Nephron (organoid): ENCODE results near the gene SPRN.

Experiments used
- H3K27ac Mint-ChIP-seq, 3 experiments: 2 replicates each; pipeline ENCODE4 v1.8.0; 2020; ENCODE audit warnings: mixed read lengths in 3 of 3, mild to moderate bottlenecking in 2 of 3, moderate library complexity in 1 of 3
- H3K27me3 Mint-ChIP-seq: 2 replicates; pipeline ENCODE4 v1.8.0; 2021; ENCODE audit warnings: low read depth, mild to moderate bottlenecking, moderate library complexity, mixed read lengths
- H3K36me3 Mint-ChIP-seq: 2 replicates; pipeline ENCODE4 v1.8.0; 2020; ENCODE audit warnings: low read depth, mixed read lengths
- H3K4me1 Mint-ChIP-seq: 2 replicates; pipeline ENCODE4 v1.8.0; 2020; ENCODE audit warnings: mixed read lengths
- H3K4me3 Mint-ChIP-seq, 3 experiments: 2 replicates each; pipeline ENCODE4 v1.8.0; 2020; ENCODE audit warnings: mild to moderate bottlenecking in 3 of 3, mixed read lengths in 3 of 3, moderate library complexity in 2 of 3
- H3K9me3 Mint-ChIP-seq: 2 replicates; pipeline ENCODE4 v1.8.0; 2020; ENCODE audit warnings: mixed read lengths
- CTCF ChIP-seq, 3 experiments: fragments of 200-600 bp; sonication (generic); IDR thresholded peaks; one replicate each; pipeline ENCODE4 v1.5.0; 2021; ENCODE audit warnings: antibody characterized with exemption in 3 of 3; ENCODE audit not compliant: unreplicated experiment in 3 of 3

Gene SPRN

GRCh38 chr10:133401981-133402725 lies 22.3 kb downstream of the SPRN start:
- no peaks in the 10 kb centered on the region for H3K27me3 Mint-ChIP-seq
- peaks cover 10% of the 10 kb centered on the region for H3K9me3 Mint-ChIP-seq
- no peak overlapping the region for H3K27ac Mint-ChIP-seq

GRCh38 chr10:133401500-133401899 lies 22.9 kb downstream of the SPRN start:
- no peak overlapping the region for H3K27ac Mint-ChIP-seq
- no peaks in the 10 kb centered on the region for H3K4me1 Mint-ChIP-seq
- no peak overlapping the region for H3K4me3 Mint-ChIP-seq
- no peaks in the 10 kb centered on the region for H3K27me3 Mint-ChIP-seq
- no peak for TF ChIP-seq CTCF (IDR thresholded peaks at IDR 0.05; ENCODE audit: unreplicated experiment in 3 of 3)
- peaks cover 79% of the 10 kb centered on the region for H3K36me3 Mint-ChIP-seq
- peaks cover 5% of the 10 kb centered on the region for H3K9me3 Mint-ChIP-seq

More at GRCh38 chr10:133401981-133402725, 22.3 kb downstream of the SPRN start:
- no peak for TF ChIP-seq CTCF (IDR thresholded peaks at IDR 0.05; ENCODE audit: unreplicated experiment in 3 of 3)
- Mint-ChIP-seq H3K36me3 (peaks cover 79% of the 10 kb centered on the region), H3K4me1 (no peaks in the 10 kb centered on the region), H3K4me3 (no peak overlapping the region)

GRCh38 chr10:133400624-133401424 lies 23.6 kb downstream of the SPRN start:
- H3K4me3 Mint-ChIP-seq, result no peak overlapping the region
- peaks cover 1% of the 10 kb centered on the region for H3K9me3 Mint-ChIP-seq
- H3K36me3 Mint-ChIP-seq, result peaks cover 74% of the 10 kb centered on the region
- no peaks in the 10 kb centered on the region for H3K4me1 Mint-ChIP-seq
- no peak for TF ChIP-seq CTCF (IDR thresholded peaks at IDR 0.05; ENCODE audit: unreplicated experiment in 3 of 3)
- H3K27ac Mint-ChIP-seq, result no peak overlapping the region
- no peaks in the 10 kb centered on the region for H3K27me3 Mint-ChIP-seq

GRCh38 chr10:133399123-133399601 lies 25.3 kb downstream of the SPRN start:
- Mint-ChIP-seq H3K9me3 (no peaks in the 10 kb centered on the region), H3K27me3 (no peaks in the 10 kb centered on the region), H3K36me3 (peaks cover 57% of the 10 kb centered on the region), H3K27ac (no peak overlapping the region), H3K4me1 (peaks cover 5% of the 10 kb centered on the region), H3K4me3 (no peak overlapping the region)
- TF ChIP-seq CTCF (IDR thresholded peaks at IDR 0.05; ENCODE audit: unreplicated experiment in 3 of 3), result no peak

GRCh38 chr10:133397938-133398337 lies 26.5 kb downstream of the SPRN start:
- H3K27me3 Mint-ChIP-seq, result no peaks in the 10 kb centered on the region
- H3K27ac Mint-ChIP-seq, result no peak overlapping the region
- peaks cover 48% of the 10 kb centered on the region for H3K36me3 Mint-ChIP-seq
- peaks cover 5% of the 10 kb centered on the region for H3K4me1 Mint-ChIP-seq
- peak overlapping the region in 2 of 3 experiments; percentile 15 to 54 for H3K4me3 Mint-ChIP-seq
- no peaks in the 10 kb centered on the region for H3K9me3 Mint-ChIP-seq
- TF ChIP-seq CTCF (IDR thresholded peaks at IDR 0.05; ENCODE audit: unreplicated experiment in 3 of 3), result no peak
